NCI-H1092 (cell line): Measurements from ENCODE around the gene FAM151A.

Experiments
- DNase-seq: peaks from one replicate; lab custom pipeline; 2025; lab: John Stamatoyannopoulos, UW

FAM151A gene

GRCh38 chr1:54579337-54579781, 44.0 kb downstream of the FAM151A start:
- no peak for DNase-seq

GRCh38 chr1:54577612-54578011, 45.7 kb downstream of the FAM151A start:
- no peak for DNase-seq

GRCh38 chr1:54575605-54576290, 47.6 kb downstream of the FAM151A start:
- DNase-seq, result no peak

GRCh38 chr1:54575161-54575560, 48.2 kb downstream of the FAM151A start:
- no peak for DNase-seq

- no peak for DNase-seq
Measured at GRCh38 chr1:54574158-54574778, 49.1 kb downstream of the FAM151A start.

- DNase-seq, result no peak
Measured at GRCh38 chr1:54572542-54572850, 50.8 kb downstream of the FAM151A start.

GRCh38 chr1:54571803-54572541, 51.4 kb downstream of the FAM151A start:
- no peak for DNase-seq

GRCh38 chr1:54571326-54571725, 52.0 kb downstream of the FAM151A start:
- no peak for DNase-seq

GRCh38 chr1:54570161-54570560, 53.2 kb downstream of the FAM151A start:
- DNase-seq, result no peak

- DNase-seq, result no peak
Measured at GRCh38 chr1:54569339-54569738, 54.0 kb downstream of the FAM151A start.

- no peak for DNase-seq
Measured at GRCh38 chr1:54567961-54568360, 55.4 kb downstream of the FAM151A start.

- DNase-seq, result no peak
Measured at GRCh38 chr1:54566438-54567141, 56.7 kb downstream of the FAM151A start.

- DNase-seq, result no peak
Measured at GRCh38 chr1:54565113-54565501, 58.2 kb downstream of the FAM151A start.

- DNase-seq, result no peak
Measured at GRCh38 chr1:54564312-54565112, 58.8 kb downstream of the FAM151A start.

- DNase-seq, result no peak
Measured at GRCh38 chr1:54559771-54560231, 63.5 kb downstream of the FAM151A start.
